HepG2 (cell line): Measurements from ENCODE around the gene APBA1. TPM values are rescaled to one million over a fixed set of nuclear protein-coding genes. Genes with fewer than 3 reads are reported as not detected.
A peak's percentile ranks its signal among the peaks of the same experiment; 100 is the strongest.

Source experiments
- CCDC6 ChIP-seq: sonication (generic); formaldehyde crosslinking; IDR thresholded peaks from 2 replicates; pipeline ENCODE4 v1.8.1; 2022; ENCODE audit warnings: mild to moderate bottlenecking, missing genetic modification reagents, moderate library complexity
- MIER2 ChIP-seq: IDR thresholded peaks from 2 replicates; pipeline ENCODE4 v1.6.1; 2016; ENCODE audit warnings: missing biosample characterization, missing genetic modification reagents
- SOX5 ChIP-seq: IDR thresholded peaks from 2 replicates; pipeline ENCODE4 v1.6.1; 2016; ENCODE audit warnings: borderline replicate concordance
- TOPORS ChIP-seq: sonication (generic); formaldehyde crosslinking; IDR thresholded peaks from 2 replicates; pipeline ENCODE4 v1.8.0; 2023; ENCODE audit warnings: mild to moderate bottlenecking, missing genetic modification reagents
- TRIM24 ChIP-seq: sonication (generic); formaldehyde crosslinking; IDR thresholded peaks from 2 replicates; pipeline ENCODE4 v1.8.0; 2022; ENCODE audit warnings: mild to moderate bottlenecking, missing genetic modification reagents
- ZNF160 ChIP-seq: sonication (generic); formaldehyde crosslinking; IDR thresholded peaks from 2 replicates; pipeline ENCODE4 v1.8.0; 2022; ENCODE audit warnings: mild to moderate bottlenecking, inconsistent platforms, missing genetic modification reagents
- ZNF839 ChIP-seq: sonication (generic); formaldehyde crosslinking; IDR thresholded peaks from 2 replicates; pipeline ENCODE4 v1.4.0; 2020; ENCODE audit warnings: missing genetic modification reagents, mild to moderate bottlenecking, borderline replicate concordance
- ZSCAN22 ChIP-seq: sonication (generic); formaldehyde crosslinking; IDR thresholded peaks from 2 replicates; pipeline ENCODE4 v1.4.0; 2020; ENCODE audit warnings: mild to moderate bottlenecking, missing genetic modification reagents
- polyA plus RNA-seq, 8 experiments: library from polyadenylated mRNA; depleted of rRNA in 3 of 8; stranded (reverse) in 7 of 8; unstranded in 1 of 8; fragments of >200 nt; fragmentation: Illumina TruSeq in 4 of 8; extraction: Trizol in 4 of 8; gene quantifications; 2 replicates each; pipeline versions ENCODE4 v1.2.1 to v1.2.3, GENCODE V29; 2011 to 2016; ENCODE audit warnings: low read depth in 4 of 8, missing spikeins in 1 of 8, mixed read lengths in 1 of 8; ENCODE audit not compliant: insufficient read depth in 1 of 8
- total RNA-seq, 5 experiments: library from RNA; depleted of rRNA; stranded (reverse); fragments of >200 nt; fragmentation: Illumina TruSeq; extraction: Trizol; gene quantifications; 2 replicates each; pipeline ENCODE4 v1.2.3, GENCODE V29; 2016; ENCODE audit warnings: low read depth in 1 of 5
- TF ChIP-seq, protein P1 (sequence below), 2 experiments: sonication (generic) in 1 of 2; formaldehyde crosslinking in 1 of 2; IDR thresholded peaks; 2 replicates each; pipeline versions ENCODE4 v1.4.0 to v1.6.1; 2016 to 2020; ENCODE audit warnings: borderline replicate concordance in 1 of 2, low read depth in 1 of 2, mild to moderate bottlenecking in 1 of 2, missing genetic modification reagents in 1 of 2
- TF ChIP-seq, protein P2 (sequence below): sonication (generic); formaldehyde crosslinking; IDR thresholded peaks from 2 replicates; pipeline ENCODE4 v1.4.0; 2020; ENCODE audit warnings: missing genetic modification reagents, mild to moderate bottlenecking, borderline replicate concordance
- TF ChIP-seq, protein P3 (sequence below): sonication (generic); formaldehyde crosslinking; IDR thresholded peaks from 2 replicates; pipeline ENCODE4 v1.4.0; 2020; ENCODE audit warnings: mild to moderate bottlenecking, missing genetic modification reagents
- TF ChIP-seq, protein P4 (sequence below): sonication (generic); formaldehyde crosslinking; IDR thresholded peaks from 2 replicates; pipeline ENCODE4; 2020; ENCODE audit warnings: missing genetic modification reagents, mild to moderate bottlenecking, borderline replicate concordance

The APBA1 gene
- total and polyA plus RNA-seq, 2 of the 13 experiments (the other 11 are each of a cell fraction or from before 2014, with no cell fraction given) = 0.15 TPM; not detected in 1

DNA sequence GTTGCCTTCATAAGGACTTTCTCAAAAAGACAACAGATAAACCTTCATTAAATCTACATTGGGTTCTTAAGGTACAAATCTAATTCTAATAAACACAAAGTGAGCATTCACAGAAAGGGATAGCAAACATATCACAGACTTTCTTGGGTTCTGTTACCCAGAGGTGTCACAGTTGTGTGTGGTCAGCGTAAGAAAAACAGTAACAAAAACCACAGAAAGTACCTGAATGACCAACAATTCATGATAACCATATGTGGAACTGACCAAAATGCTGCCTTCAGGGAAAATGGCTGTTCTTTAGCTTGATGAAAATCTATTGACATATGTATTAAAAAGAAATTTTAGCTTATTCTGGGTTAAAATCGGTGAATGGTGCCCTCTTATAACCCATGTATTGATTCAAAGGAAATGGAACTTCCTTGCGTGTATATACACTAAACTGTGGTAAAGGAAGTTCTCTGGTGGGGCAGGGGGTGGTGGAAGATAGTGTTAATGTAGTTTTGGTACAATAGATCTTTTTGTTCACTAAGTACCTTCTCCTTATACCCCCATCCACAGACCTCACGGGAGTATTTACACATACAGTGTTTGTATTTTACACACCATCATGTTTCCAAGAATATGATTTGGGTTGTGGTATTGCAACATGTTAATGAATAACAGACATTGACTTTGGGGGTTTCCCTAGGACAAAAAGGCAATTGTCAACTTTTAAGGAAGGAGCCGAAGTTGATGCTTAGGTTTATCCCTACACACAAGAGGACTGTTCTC, 152.5 kb downstream of the APBA1 start (continued):
- no peak for TF ChIP-seq MIER2 (CRISPR knock-in tag)
- TF ChIP-seq, protein P1, sequence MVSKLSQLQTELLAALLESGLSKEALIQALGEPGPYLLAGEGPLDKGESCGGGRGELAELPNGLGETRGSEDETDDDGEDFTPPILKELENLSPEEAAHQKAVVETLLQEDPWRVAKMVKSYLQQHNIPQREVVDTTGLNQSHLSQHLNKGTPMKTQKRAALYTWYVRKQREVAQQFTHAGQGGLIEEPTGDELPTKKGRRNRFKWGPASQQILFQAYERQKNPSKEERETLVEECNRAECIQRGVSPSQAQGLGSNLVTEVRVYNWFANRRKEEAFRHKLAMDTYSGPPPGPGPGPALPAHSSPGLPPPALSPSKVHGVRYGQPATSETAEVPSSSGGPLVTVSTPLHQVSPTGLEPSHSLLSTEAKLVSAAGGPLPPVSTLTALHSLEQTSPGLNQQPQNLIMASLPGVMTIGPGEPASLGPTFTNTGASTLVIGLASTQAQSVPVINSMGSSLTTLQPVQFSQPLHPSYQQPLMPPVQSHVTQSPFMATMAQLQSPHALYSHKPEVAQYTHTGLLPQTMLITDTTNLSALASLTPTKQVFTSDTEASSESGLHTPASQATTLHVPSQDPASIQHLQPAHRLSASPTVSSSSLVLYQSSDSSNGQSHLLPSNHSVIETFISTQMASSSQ (IDR thresholded peaks at IDR 0.05; ENCODE audit: low read depth) = peak; percentile 95
- TF ChIP-seq, protein P1 (CRISPR knock-in tag; IDR thresholded peaks at IDR 0.05; ENCODE audit: borderline replicate concordance) = peak; percentile 98
- TF ChIP-seq TOPORS (CRISPR knock-in tag) = no peak
- TF ChIP-seq ZSCAN22 (CRISPR knock-in tag) = no peak
- no peak for TF ChIP-seq ZNF839
- TF ChIP-seq, protein P2, sequence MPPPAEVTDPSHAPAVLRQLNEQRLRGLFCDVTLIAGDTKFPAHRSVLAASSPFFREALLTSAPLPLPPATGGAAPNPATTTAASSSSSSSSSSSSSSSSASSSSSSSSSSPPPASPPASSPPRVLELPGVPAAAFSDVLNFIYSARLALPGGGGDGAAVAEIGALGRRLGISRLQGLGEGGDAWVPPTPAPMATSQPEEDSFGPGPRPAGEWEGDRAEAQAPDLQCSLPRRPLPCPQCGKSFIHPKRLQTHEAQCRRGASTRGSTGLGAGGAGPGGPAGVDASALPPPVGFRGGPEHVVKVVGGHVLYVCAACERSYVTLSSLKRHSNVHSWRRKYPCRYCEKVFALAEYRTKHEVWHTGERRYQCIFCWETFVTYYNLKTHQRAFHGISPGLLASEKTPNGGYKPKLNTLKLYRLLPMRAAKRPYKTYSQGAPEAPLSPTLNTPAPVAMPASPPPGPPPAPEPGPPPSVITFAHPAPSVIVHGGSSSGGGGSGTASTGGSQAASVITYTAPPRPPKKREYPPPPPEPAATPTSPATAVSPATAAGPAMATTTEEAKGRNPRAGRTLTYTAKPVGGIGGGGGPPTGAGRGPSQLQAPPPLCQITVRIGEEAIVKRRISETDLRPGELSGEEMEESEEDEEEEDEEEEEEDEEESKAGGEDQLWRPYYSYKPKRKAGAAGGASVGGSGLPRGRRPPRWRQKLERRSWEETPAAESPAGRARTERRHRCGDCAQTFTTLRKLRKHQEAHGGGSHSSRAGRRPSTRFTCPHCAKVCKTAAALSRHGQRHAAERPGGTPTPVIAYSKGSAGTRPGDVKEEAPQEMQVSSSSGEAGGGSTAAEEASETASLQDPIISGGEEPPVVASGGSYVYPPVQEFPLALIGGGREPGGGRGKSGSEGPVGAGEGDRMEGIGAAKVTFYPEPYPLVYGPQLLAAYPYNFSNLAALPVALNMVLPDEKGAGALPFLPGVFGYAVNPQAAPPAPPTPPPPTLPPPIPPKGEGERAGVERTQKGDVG = no peak
- TF ChIP-seq, protein P3, sequence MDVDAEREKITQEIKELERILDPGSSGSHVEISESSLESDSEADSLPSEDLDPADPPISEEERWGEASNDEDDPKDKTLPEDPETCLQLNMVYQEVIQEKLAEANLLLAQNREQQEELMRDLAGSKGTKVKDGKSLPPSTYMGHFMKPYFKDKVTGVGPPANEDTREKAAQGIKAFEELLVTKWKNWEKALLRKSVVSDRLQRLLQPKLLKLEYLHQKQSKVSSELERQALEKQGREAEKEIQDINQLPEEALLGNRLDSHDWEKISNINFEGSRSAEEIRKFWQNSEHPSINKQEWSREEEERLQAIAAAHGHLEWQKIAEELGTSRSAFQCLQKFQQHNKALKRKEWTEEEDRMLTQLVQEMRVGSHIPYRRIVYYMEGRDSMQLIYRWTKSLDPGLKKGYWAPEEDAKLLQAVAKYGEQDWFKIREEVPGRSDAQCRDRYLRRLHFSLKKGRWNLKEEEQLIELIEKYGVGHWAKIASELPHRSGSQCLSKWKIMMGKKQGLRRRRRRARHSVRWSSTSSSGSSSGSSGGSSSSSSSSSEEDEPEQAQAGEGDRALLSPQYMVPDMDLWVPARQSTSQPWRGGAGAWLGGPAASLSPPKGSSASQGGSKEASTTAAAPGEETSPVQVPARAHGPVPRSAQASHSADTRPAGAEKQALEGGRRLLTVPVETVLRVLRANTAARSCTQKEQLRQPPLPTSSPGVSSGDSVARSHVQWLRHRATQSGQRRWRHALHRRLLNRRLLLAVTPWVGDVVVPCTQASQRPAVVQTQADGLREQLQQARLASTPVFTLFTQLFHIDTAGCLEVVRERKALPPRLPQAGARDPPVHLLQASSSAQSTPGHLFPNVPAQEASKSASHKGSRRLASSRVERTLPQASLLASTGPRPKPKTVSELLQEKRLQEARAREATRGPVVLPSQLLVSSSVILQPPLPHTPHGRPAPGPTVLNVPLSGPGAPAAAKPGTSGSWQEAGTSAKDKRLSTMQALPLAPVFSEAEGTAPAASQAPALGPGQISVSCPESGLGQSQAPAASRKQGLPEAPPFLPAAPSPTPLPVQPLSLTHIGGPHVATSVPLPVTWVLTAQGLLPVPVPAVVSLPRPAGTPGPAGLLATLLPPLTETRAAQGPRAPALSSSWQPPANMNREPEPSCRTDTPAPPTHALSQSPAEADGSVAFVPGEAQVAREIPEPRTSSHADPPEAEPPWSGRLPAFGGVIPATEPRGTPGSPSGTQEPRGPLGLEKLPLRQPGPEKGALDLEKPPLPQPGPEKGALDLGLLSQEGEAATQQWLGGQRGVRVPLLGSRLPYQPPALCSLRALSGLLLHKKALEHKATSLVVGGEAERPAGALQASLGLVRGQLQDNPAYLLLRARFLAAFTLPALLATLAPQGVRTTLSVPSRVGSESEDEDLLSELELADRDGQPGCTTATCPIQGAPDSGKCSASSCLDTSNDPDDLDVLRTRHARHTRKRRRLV = no peak
- TF ChIP-seq CCDC6 = no peak
- TF ChIP-seq TRIM24 (CRISPR knock-in tag) = 0 out of 2 replicates have a peak, but pooled peaks have one; percentile 22
- peak; percentile 96 for TF ChIP-seq SOX5 (CRISPR knock-in tag)
- TF ChIP-seq, protein P4, sequence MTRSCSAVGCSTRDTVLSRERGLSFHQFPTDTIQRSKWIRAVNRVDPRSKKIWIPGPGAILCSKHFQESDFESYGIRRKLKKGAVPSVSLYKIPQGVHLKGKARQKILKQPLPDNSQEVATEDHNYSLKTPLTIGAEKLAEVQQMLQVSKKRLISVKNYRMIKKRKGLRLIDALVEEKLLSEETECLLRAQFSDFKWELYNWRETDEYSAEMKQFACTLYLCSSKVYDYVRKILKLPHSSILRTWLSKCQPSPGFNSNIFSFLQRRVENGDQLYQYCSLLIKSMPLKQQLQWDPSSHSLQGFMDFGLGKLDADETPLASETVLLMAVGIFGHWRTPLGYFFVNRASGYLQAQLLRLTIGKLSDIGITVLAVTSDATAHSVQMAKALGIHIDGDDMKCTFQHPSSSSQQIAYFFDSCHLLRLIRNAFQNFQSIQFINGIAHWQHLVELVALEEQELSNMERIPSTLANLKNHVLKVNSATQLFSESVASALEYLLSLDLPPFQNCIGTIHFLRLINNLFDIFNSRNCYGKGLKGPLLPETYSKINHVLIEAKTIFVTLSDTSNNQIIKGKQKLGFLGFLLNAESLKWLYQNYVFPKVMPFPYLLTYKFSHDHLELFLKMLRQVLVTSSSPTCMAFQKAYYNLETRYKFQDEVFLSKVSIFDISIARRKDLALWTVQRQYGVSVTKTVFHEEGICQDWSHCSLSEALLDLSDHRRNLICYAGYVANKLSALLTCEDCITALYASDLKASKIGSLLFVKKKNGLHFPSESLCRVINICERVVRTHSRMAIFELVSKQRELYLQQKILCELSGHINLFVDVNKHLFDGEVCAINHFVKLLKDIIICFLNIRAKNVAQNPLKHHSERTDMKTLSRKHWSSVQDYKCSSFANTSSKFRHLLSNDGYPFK = no peak
- no peak for TF ChIP-seq ZNF160
